Stimulated activated CD8-positive, alpha-beta memory T cell treated with anti-CD3 and anti-CD28 coated beads, Interleukin-12 subunit alpha, Interleukin-12 subunit beta, amount 100 ng/mL, for 1 hour (primary cell): ENCODE results near the gene RAB7A.

Experiments used
- DNase-seq: peaks from one replicate; pipeline ENCODE4 v3.0.0-alpha.2; 2020; ENCODE audit warnings: low read depth

Gene RAB7A

DNA sequence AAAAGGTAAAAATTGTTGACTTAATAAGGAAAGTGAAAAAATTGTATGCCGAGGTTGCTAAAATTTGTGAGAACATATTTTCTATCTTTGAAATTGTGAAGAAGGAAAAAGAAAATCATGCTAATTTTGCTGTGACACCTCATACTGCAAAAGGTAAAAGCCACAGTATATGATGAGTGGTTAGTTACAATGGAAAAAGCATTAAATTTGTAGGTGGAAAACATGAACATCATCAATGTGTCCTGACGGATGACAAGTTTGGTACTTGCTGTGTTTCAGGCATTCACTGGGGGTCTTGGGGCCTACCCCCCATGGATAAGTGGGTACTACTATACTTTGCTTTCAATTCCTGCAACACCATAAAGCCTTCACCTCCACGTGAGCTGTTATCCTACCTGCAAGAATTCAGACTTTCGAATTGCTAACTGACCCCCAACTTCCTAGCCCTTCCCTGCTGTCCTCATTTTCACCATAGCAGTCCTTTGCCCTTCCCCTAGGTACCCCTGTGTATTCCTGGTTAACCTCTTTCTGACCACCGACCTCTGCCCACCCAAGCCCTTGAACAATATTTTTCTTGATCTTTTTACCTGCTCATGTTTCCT lies 62.4 kb downstream of the RAB7A start:
- no peak for DNase-seq

DNA sequence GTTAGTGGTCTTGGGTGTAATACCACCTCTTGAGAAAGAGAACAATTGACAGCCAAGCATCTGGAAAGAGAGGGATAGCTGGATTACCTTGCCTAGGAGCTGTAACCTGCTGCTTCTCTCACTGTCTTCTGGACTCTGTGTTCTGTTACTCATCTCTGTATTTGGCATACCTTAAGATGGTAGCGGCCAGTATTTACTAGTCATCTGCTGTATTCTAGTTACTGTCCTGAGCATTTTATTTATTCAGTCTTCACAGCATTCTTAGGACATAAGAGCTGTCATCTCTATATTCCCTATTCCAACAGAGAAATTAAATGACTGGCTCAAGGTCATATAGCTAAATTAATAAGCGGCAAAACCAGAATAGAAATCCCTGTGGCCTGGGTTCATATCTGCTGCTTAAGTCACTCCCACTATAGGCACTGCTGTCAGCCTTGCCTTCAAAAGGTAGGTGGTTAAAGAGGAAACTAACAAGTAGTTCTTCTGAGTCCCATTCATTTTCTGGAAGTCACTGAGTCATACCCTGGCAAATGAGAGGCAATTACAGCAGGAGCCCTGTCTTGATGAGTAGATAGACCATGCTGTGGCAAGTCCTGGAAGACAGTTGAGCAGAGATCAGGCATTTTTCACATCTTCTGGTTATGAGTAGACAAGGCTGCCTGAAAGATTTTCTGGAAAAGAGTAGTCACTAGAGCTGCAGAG lies 68.2 kb downstream of the RAB7A start:
- no peak for DNase-seq

DNA sequence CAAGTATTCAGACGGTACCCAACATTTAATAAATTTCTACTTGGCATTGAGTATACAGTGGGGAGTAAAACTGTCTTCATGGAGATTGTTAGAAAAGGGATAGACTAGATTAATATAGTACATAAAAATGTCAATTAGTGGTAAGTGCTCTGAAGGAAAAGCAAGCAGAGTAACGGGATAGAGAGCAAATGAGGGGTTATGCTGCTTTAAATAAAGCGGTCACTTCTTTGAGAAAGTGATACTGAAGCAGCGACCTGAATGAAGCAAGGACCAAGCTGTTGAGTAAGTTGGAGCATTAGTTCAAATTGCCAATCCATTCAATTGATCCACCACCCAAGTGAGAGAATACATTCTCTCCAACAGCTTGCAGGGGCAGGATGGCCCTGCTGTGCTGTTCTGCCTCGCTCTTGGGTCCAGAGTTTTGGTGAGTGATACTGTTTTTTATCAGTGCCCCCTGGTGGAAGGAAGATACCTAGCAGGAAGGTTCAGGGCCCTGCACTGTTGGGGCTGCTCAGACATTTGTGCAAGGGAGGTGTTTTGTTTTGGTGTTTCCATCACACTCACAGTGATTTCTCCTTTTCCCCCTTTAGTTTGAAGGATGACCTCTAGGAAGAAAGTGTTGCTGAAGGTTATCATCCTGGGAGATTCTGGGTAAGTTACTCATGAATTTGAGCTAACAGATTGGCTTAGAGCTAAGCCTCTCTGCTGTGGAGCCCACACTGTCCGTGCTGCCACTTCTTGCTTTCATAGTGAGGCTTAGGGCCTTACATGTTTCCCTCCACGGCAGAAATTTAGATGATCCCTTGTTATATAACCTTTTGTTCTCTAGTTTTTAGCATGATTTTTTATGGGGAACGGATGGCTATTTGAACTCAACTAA lies 69.0 kb downstream of the RAB7A start:
- peak; percentile 45 for DNase-seq

DNA sequence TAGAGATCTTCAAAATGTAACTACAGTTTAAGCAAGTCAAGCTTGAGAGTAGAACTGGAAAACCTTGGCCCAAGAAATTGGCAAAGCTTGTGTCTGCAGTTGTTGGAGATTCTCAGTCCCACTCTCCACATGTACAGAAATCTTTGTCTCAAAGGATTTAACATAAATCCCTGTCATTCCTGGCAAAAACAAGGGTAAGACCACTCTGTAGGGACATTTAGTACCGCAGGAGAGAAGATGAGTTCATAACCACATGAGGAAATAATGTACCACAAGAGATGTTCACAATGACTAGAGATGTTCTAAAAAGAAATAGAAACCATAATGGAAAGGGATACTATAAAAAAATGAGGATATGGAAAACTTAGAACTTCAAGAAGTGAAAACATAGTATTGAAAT lies 73.7 kb downstream of the RAB7A start:
- no peak for DNase-seq

DNA sequence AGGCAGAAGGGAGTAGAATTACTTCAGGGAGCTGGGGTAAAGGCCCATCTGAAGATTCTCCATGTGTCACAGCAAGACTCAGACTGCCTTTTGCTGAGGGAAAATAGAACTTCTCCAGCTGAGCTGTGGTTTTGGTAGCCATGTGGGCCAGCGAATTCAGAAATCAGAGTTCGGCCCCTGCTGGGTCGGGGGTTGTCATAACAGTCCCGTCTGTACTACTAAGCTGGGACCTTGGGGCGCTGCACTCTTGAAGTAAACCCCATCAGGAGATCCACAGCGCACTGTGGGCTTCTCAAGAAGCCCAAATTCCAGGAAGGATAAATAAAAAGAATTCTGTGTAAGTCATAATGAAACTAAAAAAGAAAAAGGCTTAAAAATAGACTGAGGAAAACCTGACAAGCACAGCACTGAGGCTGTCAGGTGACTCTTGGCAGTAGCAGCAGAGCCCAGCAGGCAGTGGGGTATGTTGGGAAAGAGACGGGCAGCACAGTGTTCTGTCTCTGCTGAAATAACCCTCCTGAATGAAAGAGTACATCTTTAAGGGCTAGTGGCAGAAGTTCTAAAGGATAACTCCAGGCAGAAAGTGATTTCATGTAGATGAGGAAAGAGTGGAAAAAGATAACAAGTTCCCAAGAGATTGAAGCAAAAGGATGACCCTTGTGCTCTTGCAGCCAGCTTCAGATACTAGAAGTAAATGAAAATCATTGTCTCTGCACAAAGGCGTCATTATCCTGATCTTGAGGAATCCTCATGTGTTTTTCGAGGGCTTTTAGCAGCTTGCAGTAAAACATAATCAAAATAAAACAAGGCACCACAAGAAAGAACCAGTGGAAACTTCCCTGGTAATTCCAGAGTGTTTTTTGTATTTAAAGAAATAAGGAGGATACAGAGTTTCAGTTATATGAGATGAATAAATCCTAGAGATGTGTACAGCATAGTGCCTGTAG lies 74.5 kb downstream of the RAB7A start:
- no peak for DNase-seq

DNA sequence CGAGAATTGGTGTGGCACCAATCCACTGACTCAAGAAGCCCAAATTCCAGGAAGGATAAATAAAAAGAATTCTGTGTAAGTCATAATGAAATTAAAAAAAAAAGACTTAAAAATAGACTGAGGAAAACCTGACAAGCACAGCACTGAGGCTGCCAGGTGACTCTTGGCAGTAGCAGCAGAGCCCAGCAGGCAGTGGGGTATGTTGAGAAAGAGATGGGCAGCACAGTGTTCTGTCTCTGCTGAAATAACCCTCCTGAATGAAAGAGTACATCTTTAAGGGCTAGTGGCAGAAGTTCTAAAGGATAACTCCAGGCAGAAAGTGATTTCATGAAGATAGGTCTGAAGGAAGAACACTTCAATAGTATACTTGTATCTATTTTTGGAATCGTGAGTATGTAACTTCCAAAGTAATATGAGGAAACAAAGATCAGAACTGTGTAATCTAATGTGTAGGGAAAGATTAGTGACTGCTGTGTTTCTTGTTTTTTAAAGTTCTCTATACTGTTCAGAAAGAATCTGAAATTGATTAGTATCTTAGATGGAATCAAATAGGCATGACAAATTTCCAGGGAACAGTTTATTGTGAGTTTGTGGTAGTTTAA lies 75.9 kb downstream of the RAB7A start:
- no peak for DNase-seq

DNA sequence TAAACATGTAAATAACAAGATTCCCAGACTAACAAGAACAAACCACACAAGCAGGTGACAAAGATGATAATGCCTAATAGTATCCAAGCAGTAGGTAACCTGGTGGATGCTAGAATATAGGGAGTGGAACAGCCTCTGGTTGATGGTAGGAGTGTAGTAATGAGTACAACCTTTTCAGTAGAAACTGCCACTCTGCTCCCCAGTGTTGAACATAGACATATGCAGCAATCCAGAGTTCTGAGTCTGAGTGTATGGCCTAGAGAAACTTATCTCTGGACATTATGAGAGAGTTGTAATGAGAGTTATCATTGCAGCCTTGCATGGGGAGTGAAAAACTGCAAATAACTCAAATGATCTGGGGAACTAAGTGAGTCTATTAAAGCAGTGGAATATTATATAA lies 77.3 kb downstream of the RAB7A start:
- no peak for DNase-seq

DNA sequence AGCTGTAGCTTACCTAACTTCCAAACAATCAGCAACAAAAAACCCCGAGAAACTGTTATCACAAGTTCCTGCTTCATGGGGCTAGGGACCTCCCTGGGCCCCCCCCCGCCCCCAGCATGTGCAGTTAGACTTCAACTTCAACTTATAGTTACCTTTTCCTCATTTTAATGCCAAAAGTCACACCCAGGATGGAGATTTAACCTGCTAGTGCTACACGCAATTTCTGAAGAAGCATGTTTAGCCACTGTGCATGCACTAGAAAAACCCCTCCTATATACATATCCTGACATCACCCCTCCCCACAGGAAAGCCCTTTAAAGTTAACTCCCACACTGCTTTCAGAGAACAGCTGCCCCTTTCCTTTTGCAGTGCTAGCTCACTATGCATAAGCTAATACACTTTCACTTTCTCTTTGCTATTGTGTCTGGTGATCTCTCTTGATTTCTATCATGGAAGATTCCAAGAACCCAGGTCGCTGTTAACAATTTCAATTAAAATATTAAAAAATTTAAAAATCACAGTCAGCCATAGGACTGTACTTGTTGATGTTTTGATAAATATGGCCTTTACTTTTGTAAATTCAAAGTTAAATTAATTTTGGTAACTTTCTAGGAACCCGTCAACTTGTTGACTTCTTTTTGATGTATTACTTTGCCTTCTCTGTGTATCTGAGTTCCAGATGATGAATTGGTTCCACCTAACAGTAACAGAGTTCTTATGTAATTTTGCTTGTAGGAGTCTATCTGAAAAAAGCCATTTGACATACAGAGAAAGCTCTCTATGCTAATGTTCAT lies 78.2 kb downstream of the RAB7A start:
- no peak for DNase-seq

DNA sequence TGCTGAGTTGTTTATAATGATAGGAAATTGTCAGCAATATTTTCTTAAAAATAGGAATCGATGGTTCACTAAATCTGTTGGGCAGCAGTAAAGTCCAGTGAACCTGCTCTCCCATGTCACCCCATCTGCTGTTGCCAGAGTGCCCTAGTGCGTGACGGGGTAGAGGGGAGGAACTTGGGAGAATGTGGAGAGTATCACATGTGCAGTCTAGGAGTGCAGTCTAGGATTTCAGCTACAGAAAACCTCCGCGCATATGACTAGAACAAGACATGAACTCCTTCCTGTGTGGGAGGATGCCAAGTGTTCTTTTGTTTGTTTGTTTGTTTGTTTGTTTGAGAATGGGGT lies 78.8 kb downstream of the RAB7A start:
- no peak for DNase-seq

DNA sequence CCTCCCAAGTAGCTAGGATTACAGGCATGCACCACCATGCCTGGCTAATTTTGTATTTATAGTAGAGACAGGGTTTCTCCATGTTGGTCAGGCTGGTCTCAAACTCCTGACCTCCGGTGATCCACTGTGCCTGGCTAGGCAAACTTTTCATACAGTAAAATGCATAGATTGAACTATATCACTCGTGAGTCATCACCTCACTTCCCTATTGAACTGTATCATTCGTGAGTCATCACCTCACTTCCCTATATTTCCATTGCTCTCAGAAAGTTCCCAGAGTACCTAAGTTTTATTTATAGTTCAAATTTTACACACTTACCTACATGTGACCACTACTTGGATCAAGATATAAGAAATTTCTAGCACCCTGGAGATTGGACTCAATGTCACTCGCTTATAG lies 79.8 kb downstream of the RAB7A start:
- no peak for DNase-seq

DNA sequence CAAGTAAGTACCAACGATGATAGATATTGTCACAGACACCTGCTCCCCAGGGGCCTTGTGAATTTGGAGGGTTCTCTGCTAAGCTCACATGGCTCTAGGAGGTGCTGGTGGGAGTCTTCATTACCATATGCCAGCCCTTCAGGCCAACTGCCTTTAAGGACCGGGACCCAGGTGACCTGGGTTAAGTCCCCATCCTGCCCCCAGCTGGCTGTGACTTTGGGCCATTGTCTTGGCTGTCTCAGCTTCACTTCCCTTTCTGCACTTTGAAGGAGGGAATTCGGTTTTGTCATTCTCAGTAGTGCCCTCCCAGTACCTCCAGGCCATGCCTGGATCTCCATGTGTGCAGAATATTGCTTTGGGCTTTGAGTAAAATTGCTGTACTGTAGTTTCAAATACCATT lies 80.6 kb downstream of the RAB7A start:
- no peak for DNase-seq

DNA sequence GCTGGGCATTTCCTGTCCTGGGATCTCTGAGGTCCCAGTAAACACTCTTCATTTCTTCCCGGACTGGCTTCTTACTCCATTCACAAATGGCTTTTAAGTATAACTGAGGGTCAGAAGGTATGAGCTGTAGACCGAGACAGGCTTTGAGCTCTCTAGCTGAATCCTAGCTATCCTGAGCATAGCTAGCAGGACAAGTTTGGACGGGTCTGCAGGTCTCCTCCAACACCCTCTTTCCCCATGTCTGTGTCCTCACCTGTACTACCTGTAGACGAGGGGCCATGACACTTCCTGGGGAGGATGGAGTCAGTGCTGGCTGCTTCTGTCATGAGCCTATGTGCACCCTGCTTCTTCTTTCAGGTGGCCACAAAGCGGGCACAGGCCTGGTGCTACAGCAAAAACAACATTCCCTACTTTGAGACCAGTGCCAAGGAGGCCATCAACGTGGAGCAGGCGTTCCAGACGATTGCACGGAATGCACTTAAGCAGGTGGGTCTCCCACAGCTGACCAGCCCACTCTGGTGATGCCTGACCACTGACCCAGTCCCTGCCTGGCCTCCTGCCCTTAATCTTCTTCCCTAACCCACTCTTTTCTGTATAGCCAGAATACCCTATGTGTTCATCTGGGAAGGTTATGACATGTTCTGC lies 81.3 kb downstream of the RAB7A start:
- DNase-seq = no peak

DNA sequence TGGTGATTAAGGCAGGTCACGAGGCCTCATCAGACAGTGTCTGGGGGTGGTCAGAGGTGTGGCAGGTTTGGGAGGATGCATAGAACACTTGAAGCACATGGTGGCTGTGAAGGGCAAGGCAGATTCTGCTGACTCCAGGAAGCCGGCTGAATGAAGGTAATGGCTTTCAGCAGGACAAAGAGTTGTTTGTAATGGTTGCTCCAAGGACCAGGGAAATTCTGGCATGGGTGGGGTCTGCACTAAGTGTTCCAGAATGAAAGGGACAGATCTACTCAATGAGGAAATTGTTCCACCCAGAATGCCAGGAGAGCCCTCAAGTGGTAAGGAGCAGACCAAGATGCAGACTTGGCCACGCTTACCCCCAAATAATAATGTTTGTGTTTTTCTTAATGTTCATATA lies 82.7 kb downstream of the RAB7A start:
- no peak for DNase-seq

DNA sequence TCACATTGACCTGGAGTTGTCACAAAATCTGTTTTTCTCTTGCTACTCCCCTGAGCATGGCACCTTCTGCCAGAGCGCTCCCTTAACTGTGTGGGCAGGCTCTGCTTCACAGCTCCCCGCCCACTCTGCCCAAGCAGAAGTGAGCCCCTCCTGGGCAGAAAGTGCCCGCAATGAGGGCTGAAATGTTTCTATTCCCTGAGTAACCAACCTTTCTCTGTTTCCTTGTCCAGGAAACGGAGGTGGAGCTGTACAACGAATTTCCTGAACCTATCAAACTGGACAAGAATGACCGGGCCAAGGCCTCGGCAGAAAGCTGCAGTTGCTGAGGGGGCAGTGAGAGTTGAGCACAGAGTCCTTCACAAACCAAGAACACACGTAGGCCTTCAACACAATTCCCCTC lies 87.1 kb downstream of the RAB7A start:
- no peak for DNase-seq

DNA sequence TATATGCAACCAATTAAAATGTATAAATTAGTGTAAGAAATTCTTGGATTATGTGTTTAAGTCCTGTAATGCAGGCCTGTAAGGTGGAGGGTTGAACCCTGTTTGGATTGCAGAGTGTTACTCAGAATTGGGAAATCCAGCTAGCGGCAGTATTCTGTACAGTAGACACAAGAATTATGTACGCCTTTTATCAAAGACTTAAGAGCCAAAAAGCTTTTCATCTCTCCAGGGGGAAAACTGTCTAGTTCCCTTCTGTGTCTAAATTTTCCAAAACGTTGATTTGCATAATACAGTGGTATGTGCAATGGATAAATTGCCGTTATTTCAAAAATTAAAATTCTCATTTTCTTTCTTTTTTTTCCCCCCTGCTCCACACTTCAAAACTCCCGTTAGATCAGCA lies 88.1 kb downstream of the RAB7A start:
- no peak for DNase-seq

DNA sequence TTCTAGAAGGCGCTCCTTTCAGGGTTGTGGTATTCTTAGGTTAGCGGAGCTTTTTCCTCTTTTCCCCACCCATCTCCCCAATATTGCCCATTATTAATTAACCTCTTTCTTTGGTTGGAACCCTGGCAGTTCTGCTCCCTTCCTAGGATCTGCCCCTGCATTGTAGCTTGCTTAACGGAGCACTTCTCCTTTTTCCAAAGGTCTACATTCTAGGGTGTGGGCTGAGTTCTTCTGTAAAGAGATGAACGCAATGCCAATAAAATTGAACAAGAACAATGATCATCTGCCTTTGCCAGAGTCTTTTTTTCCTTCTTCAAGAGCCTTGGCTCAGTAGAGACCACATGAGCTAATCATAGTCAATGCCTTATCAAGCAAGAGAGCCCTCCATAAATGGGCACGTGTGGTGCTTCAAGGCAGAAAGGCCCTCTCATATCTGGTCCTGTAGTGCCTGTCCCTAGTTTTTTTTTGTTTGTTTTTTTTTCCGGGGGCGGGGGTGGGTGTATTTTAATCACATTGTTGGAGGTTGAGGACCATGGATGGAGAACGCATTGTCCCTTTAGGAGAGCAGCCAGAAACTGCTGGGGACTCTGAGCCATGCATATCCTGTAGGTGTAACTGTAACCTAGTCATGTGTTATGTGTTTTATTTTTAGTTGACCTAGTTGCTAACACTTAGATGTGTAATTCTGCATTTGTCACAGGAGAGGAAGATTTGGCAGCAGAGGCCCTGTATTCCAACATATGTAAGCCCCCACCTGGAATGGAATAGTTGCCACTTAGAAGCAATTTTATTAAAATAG lies 88.7 kb downstream of the RAB7A start:
- DNase-seq = no peak

DNA sequence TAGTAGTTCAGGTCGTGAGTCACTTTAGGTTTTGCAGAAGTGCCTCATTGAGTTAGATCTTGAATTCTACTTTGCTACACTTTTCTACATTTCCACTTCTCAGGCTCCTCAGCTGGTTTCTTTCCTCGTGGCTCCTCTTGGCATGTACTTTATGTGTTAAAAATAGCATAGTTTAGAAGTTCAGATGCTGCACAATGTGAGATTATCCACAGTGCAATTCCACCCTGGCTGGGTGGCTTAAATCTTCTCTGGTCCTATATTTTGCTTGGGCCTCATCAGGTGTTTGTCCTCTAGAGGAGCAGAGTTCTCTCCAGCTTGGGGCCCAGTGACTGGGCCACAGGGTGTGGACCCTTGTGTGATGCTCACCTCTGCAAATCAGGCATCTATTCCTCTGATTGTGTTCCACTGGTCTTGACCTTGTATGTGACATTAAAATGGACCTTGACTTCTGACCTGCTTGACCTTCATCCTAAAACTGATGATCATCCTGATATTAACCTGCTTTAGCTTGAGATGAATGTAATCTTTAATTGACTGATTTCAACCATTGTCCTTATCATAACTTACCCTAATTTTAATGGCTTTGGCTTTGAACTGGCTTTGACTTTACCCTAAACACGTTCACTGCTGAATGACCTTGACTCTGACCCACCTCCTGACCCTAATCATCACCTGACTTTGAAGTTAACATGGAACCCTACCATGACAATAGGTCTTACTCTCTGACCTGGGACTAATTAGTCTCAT lies 89.5 kb downstream of the RAB7A start:
- no peak for DNase-seq

DNA sequence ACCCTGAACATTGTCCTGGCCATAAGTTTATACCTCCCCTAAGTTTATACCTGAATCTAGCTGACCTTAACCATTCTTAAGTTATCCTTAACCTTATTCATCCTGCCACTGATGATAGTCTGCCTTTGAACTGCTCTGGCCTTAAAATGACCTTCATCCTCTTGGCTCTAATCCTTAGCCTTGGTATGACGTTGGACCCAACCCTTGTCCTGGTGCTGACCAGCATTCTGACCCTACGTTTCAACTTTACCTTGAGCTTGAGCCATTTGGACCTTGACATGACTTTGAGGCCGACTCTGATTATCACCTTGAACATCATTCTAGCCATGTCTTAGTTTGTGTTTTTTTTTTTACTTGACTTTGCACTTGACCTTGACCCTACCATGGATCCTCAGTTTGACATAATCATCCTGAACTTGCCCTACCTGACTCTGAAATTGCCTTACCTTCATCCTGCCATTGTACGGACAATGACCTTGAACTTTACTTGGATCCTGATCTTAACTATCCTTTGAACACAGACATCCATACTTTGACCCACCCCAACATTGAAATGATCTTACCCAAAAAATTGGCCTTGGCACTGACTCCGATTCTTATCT lies 92.3 kb downstream of the RAB7A start:
- no peak for DNase-seq
